Measurements from ENCODE around the gene SOX1. TPM values are rescaled to one million over a fixed set of nuclear protein-coding genes. Genes with fewer than 3 reads are reported as not detected.

Gene SOX1
- total and polyA plus RNA-seq, 3 experiments from 2014 or later = not detected

- Mint-ChIP-seq H3K27me3 (peaks cover 63 to 66% of the 10 kb centered on the region in 2 donors), H3K36me3 (peaks cover 0 to 3% (median 0%) of the 10 kb centered on the region in 3 donors), H3K4me3 (no peak overlapping the region), H3K27ac (no peak overlapping the region), H3K9me3 (peaks cover 0 to 16% (median 11%) of the 10 kb centered on the region in 5 donors), H3K4me1 (peaks cover 0 to 3% (median 0%) of the 10 kb centered on the region in 3 donors)
- no peak overlapping the region for H3K27ac ChIP-seq (ENCODE audit: low read depth, low read length)
- H3K27me3 ChIP-seq (ENCODE audit: insufficient read depth, low read length, poor library complexity, severe bottlenecking) = peaks cover 25% of the 10 kb centered on the region
- ChIA-PET CTCF (no interaction called here), POLR2A (no interaction called here)
- H3K36me3 ChIP-seq (ENCODE audit: insufficient read depth, low read length) = no peaks in the 10 kb centered on the region
- H3K9me3 ChIP-seq (ENCODE audit: low read length) = no peaks in the 10 kb centered on the region
- DNase-seq = no peak
- no peaks in the 10 kb centered on the region for H3K4me1 ChIP-seq (ENCODE audit: insufficient read depth, low read length)
- H3K4me3 ChIP-seq (ENCODE audit: low read length) = no peak overlapping the region
Measured at GRCh38 chr13:112056284-112056727, 10.6 kb upstream of the SOX1 start.

DNA sequence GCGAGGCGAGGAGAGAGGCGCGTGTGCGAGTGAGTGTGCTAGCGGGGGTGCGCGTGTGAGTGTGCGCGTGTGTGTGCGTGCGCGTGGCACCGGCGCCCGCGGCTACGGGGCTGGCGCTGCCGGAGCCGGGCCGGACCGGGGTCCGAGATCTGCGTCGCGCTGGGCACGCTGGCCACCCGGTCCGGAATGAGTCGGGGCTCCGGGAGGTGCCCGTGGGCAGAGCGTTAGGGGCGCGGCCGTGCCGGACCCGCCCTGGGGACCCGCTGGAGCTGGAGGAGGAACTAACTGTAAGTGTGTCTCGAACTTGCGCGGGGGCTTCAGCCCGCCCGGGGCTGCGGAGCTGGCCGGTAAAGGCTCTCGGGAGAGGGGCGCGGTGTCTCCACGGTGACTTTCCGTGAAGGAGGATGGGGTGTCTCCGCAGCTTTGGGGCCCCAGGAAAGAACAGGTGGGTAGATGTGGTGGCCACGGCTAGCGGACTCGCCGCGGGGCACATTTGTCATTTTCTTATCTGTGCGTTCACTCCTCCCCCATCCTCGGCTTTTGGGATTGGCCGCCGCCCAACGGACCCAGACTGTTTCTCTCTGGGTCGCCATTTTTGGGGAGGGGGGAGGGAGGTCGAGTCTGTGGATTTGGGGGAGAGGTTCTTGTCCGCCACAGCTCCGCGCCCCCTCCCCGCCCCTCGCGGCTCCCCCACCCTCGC lies 10.1 kb upstream of the SOX1 start:
- DNase-seq = no peak
- Mint-ChIP-seq H3K4me3 (no peak overlapping the region), H3K36me3 (peaks cover 0 to 3% (median 0%) of the 10 kb centered on the region in 3 donors), H3K27ac (no peak overlapping the region), H3K9me3 (peaks cover 0 to 16% (median 11%) of the 10 kb centered on the region in 5 donors), H3K4me1 (peaks cover 0 to 3% (median 0%) of the 10 kb centered on the region in 3 donors), H3K27me3 (peaks cover 60 to 68% of the 10 kb centered on the region in 2 donors)
- Histone ChIP-seq H3K9me3 (ENCODE audit: low read length) (no peaks in the 10 kb centered on the region), H3K36me3 (ENCODE audit: insufficient read depth, low read length) (no peaks in the 10 kb centered on the region), H3K4me3 (ENCODE audit: low read length) (no peak overlapping the region), H3K4me1 (ENCODE audit: insufficient read depth, low read length) (no peaks in the 10 kb centered on the region), H3K27me3 (ENCODE audit: insufficient read depth, low read length, poor library complexity, severe bottlenecking) (peaks cover 29% of the 10 kb centered on the region), H3K27ac (ENCODE audit: low read depth, low read length) (no peak overlapping the region)
- ChIA-PET CTCF (no interaction called here), POLR2A (no interaction called here)

- Mint-ChIP-seq H3K27me3 (peaks cover 60 to 72% of the 10 kb centered on the region in 2 donors), H3K4me3 (no peak overlapping the region), H3K9me3 (peaks cover 0 to 16% (median 11%) of the 10 kb centered on the region in 5 donors), H3K27ac (no peak overlapping the region), H3K4me1 (peaks cover 0 to 3% (median 0%) of the 10 kb centered on the region in 3 donors), H3K36me3 (peaks cover 0 to 3% (median 0%) of the 10 kb centered on the region in 3 donors)
- ChIA-PET POLR2A (no interaction called here), CTCF (no interaction called here)
- peaks cover 34% of the 10 kb centered on the region for H3K27me3 ChIP-seq (ENCODE audit: insufficient read depth, low read length, poor library complexity, severe bottlenecking)
- no peak for DNase-seq
- no peaks in the 10 kb centered on the region for H3K9me3 ChIP-seq (ENCODE audit: low read length)
- H3K4me1 ChIP-seq (ENCODE audit: insufficient read depth, low read length) = no peaks in the 10 kb centered on the region
- no peak overlapping the region for H3K4me3 ChIP-seq (ENCODE audit: low read length)
- no peak overlapping the region for H3K27ac ChIP-seq (ENCODE audit: low read depth, low read length)
- no peaks in the 10 kb centered on the region for H3K36me3 ChIP-seq (ENCODE audit: insufficient read depth, low read length)
Measured at GRCh38 chr13:112057439-112057735, 9.6 kb upstream of the SOX1 start.

DNA sequence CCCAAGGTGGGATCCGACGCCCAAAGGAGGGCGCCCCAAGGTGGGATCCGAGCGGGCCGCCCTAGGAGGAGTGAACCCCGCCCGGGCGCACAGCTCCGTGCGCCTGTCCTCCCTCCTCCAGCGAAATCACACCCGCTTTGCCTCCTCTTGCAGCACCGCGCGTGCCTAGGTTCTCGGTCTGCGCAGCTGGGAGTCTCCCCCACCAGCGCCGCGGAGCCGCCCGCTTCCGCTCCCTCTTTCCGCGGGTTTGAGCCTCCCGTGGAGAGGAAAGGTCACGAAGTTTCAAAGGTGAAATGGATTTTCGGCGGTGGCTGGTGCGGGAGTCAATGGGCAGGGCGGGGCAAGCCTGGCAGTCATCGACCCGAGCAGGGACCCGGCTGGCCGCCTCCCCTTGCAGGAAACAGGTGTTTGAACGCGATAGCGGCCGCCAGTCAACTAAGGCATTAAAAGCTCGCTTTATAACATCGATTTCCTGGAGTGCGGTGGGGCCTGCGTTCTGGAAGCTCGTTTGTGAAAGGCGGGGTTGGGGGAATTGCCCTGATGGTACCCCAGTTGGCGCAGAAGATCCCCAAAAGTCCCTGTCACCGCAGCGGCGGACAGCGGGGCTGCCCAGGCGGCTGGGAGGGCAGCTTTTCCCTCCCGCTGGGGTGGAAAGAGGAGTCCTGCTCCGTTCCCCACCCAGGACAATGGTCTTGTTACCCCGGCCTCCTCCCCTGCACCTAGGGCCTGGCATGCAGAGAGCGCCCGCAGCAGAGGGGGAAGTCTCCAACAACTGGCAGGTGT lies 9.0 kb upstream of the SOX1 start:
- Mint-ChIP-seq H3K27ac (no peak overlapping the region), H3K36me3 (peaks cover 0 to 3% (median 0%) of the 10 kb centered on the region in 3 donors), H3K4me3 (no peak overlapping the region), H3K27me3 (peaks cover 59 to 72% of the 10 kb centered on the region in 2 donors), H3K4me1 (peaks cover 0 to 3% (median 0%) of the 10 kb centered on the region in 3 donors), H3K9me3 (peaks cover 0 to 16% (median 11%) of the 10 kb centered on the region in 5 donors)
- ChIA-PET CTCF (no interaction called here), POLR2A (no interaction called here)
- H3K27ac ChIP-seq (ENCODE audit: low read depth, low read length) = no peak overlapping the region
- no peaks in the 10 kb centered on the region for H3K36me3 ChIP-seq (ENCODE audit: insufficient read depth, low read length)
- H3K27me3 ChIP-seq (ENCODE audit: insufficient read depth, low read length, poor library complexity, severe bottlenecking) = peaks cover 35% of the 10 kb centered on the region
- no peaks in the 10 kb centered on the region for H3K9me3 ChIP-seq (ENCODE audit: low read length)
- no peak for DNase-seq
- H3K4me1 ChIP-seq (ENCODE audit: insufficient read depth, low read length) = no peaks in the 10 kb centered on the region
- no peak overlapping the region for H3K4me3 ChIP-seq (ENCODE audit: low read length)

GRCh38 chr13:112058519-112058873 lies 8.5 kb upstream of the SOX1 start:
- H3K4me3 Mint-ChIP-seq = no peak overlapping the region
- peaks cover 60 to 71% of the 10 kb centered on the region in 2 donors for H3K27me3 Mint-ChIP-seq
- peaks cover 0 to 3% (median 0%) of the 10 kb centered on the region in 3 donors for H3K4me1 Mint-ChIP-seq
- H3K4me3 ChIP-seq (ENCODE audit: low read length) = no peak overlapping the region
- no peaks in the 10 kb centered on the region for H3K9me3 ChIP-seq (ENCODE audit: low read length)
- DNase-seq = no peak
- no peak overlapping the region for H3K27ac Mint-ChIP-seq
- peaks cover 39% of the 10 kb centered on the region for H3K27me3 ChIP-seq (ENCODE audit: insufficient read depth, low read length, poor library complexity, severe bottlenecking)
- no peaks in the 10 kb centered on the region for H3K36me3 ChIP-seq (ENCODE audit: insufficient read depth, low read length)
- ChIA-PET POLR2A (no interaction called here), CTCF (no interaction called here)
- H3K9me3 Mint-ChIP-seq = peaks cover 0 to 18% (median 8%) of the 10 kb centered on the region in 5 donors
- H3K36me3 Mint-ChIP-seq = no peaks in the 10 kb centered on the region
- no peaks in the 10 kb centered on the region for H3K4me1 ChIP-seq (ENCODE audit: insufficient read depth, low read length)
- H3K27ac ChIP-seq (ENCODE audit: low read depth, low read length) = no peak overlapping the region

GRCh38 chr13:112058941-112059340 lies 8.0 kb upstream of the SOX1 start:
- Mint-ChIP-seq H3K27me3 (peaks cover 65 to 72% of the 10 kb centered on the region in 2 donors), H3K4me1 (peaks cover 0 to 3% (median 0%) of the 10 kb centered on the region in 3 donors), H3K9me3 (peaks cover 0 to 18% (median 8%) of the 10 kb centered on the region in 5 donors), H3K27ac (peak overlapping the region in 1 of 8 donors; percentile 54), H3K36me3 (no peaks in the 10 kb centered on the region), H3K4me3 (peak overlapping the region in 1 of 7 donors; percentile 27)
- ChIA-PET CTCF (no interaction called here), POLR2A (no interaction called here)
- Histone ChIP-seq H3K9me3 (ENCODE audit: low read length) (no peaks in the 10 kb centered on the region), H3K4me1 (ENCODE audit: insufficient read depth, low read length) (no peaks in the 10 kb centered on the region), H3K27ac (ENCODE audit: low read depth, low read length) (no peak overlapping the region), H3K4me3 (ENCODE audit: low read length) (no peak overlapping the region), H3K27me3 (ENCODE audit: insufficient read depth, low read length, poor library complexity, severe bottlenecking) (peaks cover 43% of the 10 kb centered on the region), H3K36me3 (ENCODE audit: insufficient read depth, low read length) (no peaks in the 10 kb centered on the region)
- DNase-seq = no peak

DNA sequence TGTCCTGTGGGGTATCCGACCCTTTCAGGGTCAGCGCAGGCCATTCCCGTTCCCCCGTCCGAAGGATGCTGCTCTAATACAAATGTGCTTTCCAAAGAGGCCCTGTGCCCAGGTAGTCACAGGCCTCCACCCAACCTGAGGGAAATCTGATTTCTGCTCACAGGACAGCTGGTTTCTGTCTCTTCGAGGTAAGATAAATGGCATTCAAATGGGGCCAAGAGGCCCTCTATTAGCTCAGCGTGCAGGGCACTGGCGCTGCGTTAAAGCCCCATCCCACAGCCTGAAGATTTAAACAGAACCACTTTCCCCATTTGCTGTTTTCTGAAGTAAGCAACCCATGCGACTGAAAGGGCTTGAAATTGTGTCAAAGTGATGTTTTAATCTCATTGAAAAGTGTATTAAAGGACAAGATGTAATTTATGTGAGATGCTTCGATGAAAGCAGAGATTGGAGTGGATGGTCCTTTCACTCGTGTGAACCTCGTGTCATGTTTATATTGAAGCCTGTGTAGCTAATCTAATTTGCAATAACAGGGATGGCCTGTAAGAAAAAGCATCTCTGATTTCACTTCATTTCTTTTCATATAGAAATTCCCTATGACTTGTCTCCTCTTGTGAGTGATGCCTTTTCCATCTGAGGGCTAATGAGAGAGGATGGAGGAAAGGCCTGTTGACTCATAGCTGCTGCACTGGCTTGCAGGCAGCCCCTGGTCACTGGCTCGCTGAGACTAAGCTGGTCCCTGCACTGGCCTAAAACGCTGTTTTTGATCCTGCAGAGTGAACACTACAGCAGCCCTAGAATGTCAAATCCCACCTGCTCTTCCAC lies 7.3 kb upstream of the SOX1 start:
- no peak for DNase-seq
- H3K36me3 Mint-ChIP-seq = no peaks in the 10 kb centered on the region
- ChIA-PET CTCF (no interaction called here), POLR2A (no interaction called here)
- peaks cover 0 to 17% (median 8%) of the 10 kb centered on the region in 5 donors for H3K9me3 Mint-ChIP-seq
- no peak overlapping the region for H3K27ac Mint-ChIP-seq
- Histone ChIP-seq H3K4me3 (ENCODE audit: low read length) (no peak overlapping the region), H3K27me3 (ENCODE audit: insufficient read depth, low read length, poor library complexity, severe bottlenecking) (peaks cover 39% of the 10 kb centered on the region), H3K4me1 (ENCODE audit: insufficient read depth, low read length) (no peaks in the 10 kb centered on the region), H3K9me3 (ENCODE audit: low read length) (no peaks in the 10 kb centered on the region), H3K27ac (ENCODE audit: low read depth, low read length) (no peak overlapping the region), H3K36me3 (ENCODE audit: insufficient read depth, low read length) (no peaks in the 10 kb centered on the region)
- peaks cover 0 to 3% (median 0%) of the 10 kb centered on the region in 3 donors for H3K4me1 Mint-ChIP-seq
- H3K27me3 Mint-ChIP-seq = peaks cover 67 to 70% of the 10 kb centered on the region in 2 donors
- H3K4me3 Mint-ChIP-seq = peak overlapping the region in 1 of 7 donors; percentile 5
